ENCODE results near the gene WFDC10A.

- TF ChIP-seq CTCF (IDR thresholded peaks at IDR 0.05) (no peak), POLR2A (IDR thresholded peaks at IDR 0.05) (no peak)
These were observed 3.0 kb upstream of the WFDC10A start for GRCh38 chr20:45626540-45626939.

Measured in right lobe of liver (tissue), 4 donors.